H1 (cell line): ENCODE results near the gene FBXW8. TPM values are rescaled to one million over a fixed set of nuclear protein-coding genes. Genes with fewer than 3 reads are reported as not detected.

Experiments
- BCL11A ChIP-seq, 2 experiments: IDR thresholded peaks; one replicate each; pipeline ENCODE4 v1.6.1; 2011; ENCODE audit warnings: low read depth in 2 of 2, low read length in 2 of 2, mild to moderate bottlenecking in 2 of 2
- POU5F1 ChIP-seq: IDR thresholded peaks from 2 replicates; pipeline ENCODE4 v1.6.1; 2011; ENCODE audit warnings: low read depth, mild to moderate bottlenecking, low read length, moderate library complexity
- TBP ChIP-seq: IDR thresholded peaks from 2 replicates; pipeline ENCODE4 v1.6.1; 2011; ENCODE audit warnings: low read depth, low read length, improper control_type of control experiment
- polyA plus RNA-seq, 7 experiments: library from polyadenylated mRNA; depleted of rRNA in 3 of 7; stranded (reverse) in 5 of 7; unstranded in 2 of 7; fragments of >200 nt in 5 of 7; fragments of 200-250 nt in 2 of 7; gene quantifications; 1 replicate in 5 of 7; 2 replicates in 1 of 7; 4 replicates in 1 of 7; pipeline versions ENCODE4 v1.2.1 to v1.2.3, GENCODE V29; 2011 to 2013; ENCODE audit warnings: missing spikeins in 2 of 7, mixed read lengths in 2 of 7
- total RNA-seq: library from RNA; stranded (reverse); fragmentation: NEBNext Ultra II Directional; extraction: Animal tissue kit (Norgen Biotek cat#: 25700); gene quantifications from 2 replicates; pipeline ENCODE4 v1.2.1, GENCODE V29; 2021
- TF ChIP-seq, protein P1 (sequence below): IDR thresholded peaks from 2 replicates; pipeline ENCODE4 v1.6.1; 2011; ENCODE audit warnings: low read depth, mild to moderate bottlenecking, low read length; ENCODE audit not compliant: insufficient read depth

The FBXW8 gene
- total and polyA plus RNA-seq, 2 of the 8 experiments (the other 6 are each of a cell fraction or from before 2014, with no cell fraction given): 15.8 to 16.0 TPM

DNA sequence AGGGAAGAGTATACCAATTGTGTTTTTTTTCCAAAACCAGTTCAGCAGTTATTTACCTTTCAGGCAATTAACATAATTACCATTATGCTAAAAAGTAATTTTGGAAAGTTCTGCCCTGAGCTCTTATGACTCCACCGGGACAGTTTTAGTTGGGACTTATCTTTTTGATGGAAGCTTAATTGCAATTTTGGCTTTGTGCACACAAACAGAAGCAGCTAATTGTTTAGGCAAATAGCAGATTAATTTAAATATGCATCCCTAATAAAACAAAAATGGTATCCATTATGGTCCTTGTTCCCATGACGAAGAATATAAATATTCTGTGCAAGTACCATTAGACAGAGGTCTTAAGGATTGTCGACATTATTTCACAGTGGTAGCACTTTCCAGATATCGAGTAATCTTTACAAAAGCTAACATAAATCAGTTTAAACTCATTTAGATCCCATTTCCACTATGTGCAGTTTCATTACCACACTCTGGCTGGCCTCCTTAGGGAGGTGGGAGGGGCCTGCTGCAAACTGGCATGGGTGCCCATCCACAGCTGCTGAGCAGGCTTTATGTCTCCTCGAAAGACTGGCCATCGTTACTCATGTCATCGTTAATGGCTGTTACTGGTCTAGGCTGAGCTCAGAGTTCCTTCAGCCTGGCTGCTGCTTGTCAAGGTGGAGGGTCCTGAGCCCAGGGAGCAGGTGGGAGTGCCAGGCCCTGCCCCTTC is 68.2 kb downstream of the FBXW8 start (continued):
- TF ChIP-seq, protein P1, sequence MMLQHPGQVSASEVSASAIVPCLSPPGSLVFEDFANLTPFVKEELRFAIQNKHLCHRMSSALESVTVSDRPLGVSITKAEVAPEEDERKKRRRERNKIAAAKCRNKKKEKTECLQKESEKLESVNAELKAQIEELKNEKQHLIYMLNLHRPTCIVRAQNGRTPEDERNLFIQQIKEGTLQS: no peak
- no peak for TF ChIP-seq TBP
- no peak for TF ChIP-seq POU5F1
- TF ChIP-seq BCL11A (IDR thresholded peaks at IDR 0.05; ENCODE audit: low read depth in 2 of 2, low read length in 2 of 2): no peak
